GM18505 (cell line): ENCODE results near the gene ZBTB25.

Experiments
- ATAC-seq: cut with Tn5 transposase; IDR thresholded peaks from one replicate; pipeline ENCODE4 v1.9.1; 2021; ENCODE audit not compliant: unreplicated experiment
- POLR2A ChIP-seq: IDR thresholded peaks from 4 replicates; pipeline ENCODE4 v1.6.1; 2011; ENCODE audit warnings: borderline replicate concordance; ENCODE audit not compliant: insufficient read depth, insufficient read length; ENCODE audit errors: extremely low read depth

The ZBTB25 gene

GRCh38 chr14:64463195-64463594 lies 40.4 kb downstream of the ZBTB25 start:
- ATAC-seq = no peak
- no peak for TF ChIP-seq POLR2A

GRCh38 chr14:64461221-64461620 lies 42.4 kb downstream of the ZBTB25 start:
- no peak for TF ChIP-seq POLR2A
- ATAC-seq = no peak

GRCh38 chr14:64459405-64460136 lies 44.1 kb downstream of the ZBTB25 start:
- ATAC-seq = no peak
- TF ChIP-seq POLR2A = no peak

- no peak for ATAC-seq
Observed at GRCh38 chr14:64454671-64455070, 49.0 kb downstream of the ZBTB25 start.

GRCh38 chr14:64450255-64450654 lies 53.4 kb downstream of the ZBTB25 start:
- ATAC-seq = no peak

More at GRCh38 chr14:64454671-64455070, 49.0 kb downstream of the ZBTB25 start:
- TF ChIP-seq POLR2A = no peak

GRCh38 chr14:64447876-64448670 lies 55.6 kb downstream of the ZBTB25 start:
- TF ChIP-seq POLR2A = no peak

More at GRCh38 chr14:64450255-64450654, 53.4 kb downstream of the ZBTB25 start:
- TF ChIP-seq POLR2A = no peak

GRCh38 chr14:64444984-64445845 lies 58.4 kb downstream of the ZBTB25 start:
- TF ChIP-seq POLR2A = peak; percentile 55
- peak; percentile 92 for ATAC-seq

More at GRCh38 chr14:64447876-64448670, 55.6 kb downstream of the ZBTB25 start:
- no peak for ATAC-seq

GRCh38 chr14:64444140-64444539 lies 59.5 kb downstream of the ZBTB25 start:
- no peak for TF ChIP-seq POLR2A
- ATAC-seq = no peak

- no peak for ATAC-seq
- TF ChIP-seq POLR2A = no peak
Observed at GRCh38 chr14:64442300-64442988, 61.2 kb downstream of the ZBTB25 start.

GRCh38 chr14:64440494-64440893 lies 63.1 kb downstream of the ZBTB25 start:
- no peak for TF ChIP-seq POLR2A
- no peak for ATAC-seq

- no peak for ATAC-seq
- TF ChIP-seq POLR2A = no peak
Observed at GRCh38 chr14:64439141-64439540, 64.5 kb downstream of the ZBTB25 start.

- TF ChIP-seq POLR2A = no peak
- ATAC-seq = no peak
Observed at GRCh38 chr14:64438181-64438841, 65.3 kb downstream of the ZBTB25 start.
